Activated CD4-positive, alpha-beta T cell treated with anti-CD3 and anti-CD28 coated beads, Interleukin-2, amount 10 ng/mL, durations not matched to agents 24 days and 14 days (primary cell): ENCODE results near the gene NAA15. TPM values are rescaled to one million over a fixed set of nuclear protein-coding genes. Genes with fewer than 3 reads are reported as not detected.
"Not testable (repeated sequence)": the region's sequence is repeated elsewhere in the genome, so short reads cannot be mapped to it uniquely, and the experiment has no call there.

Experiments used
- DNase-seq: peaks from one replicate; pipeline ENCODE4 v3.0.0; 2022
- H3K27ac Mint-ChIP-seq: one replicate; pipeline ENCODE4 v1.8.0; 2022; ENCODE audit warnings: mild to moderate bottlenecking, mixed read lengths
- H3K27me3 Mint-ChIP-seq: one replicate; pipeline ENCODE4 v1.8.0; 2022; ENCODE audit warnings: mixed read lengths
- H3K36me3 Mint-ChIP-seq: one replicate; pipeline ENCODE4 v1.8.0; 2022; ENCODE audit warnings: low read depth, mild to moderate bottlenecking, mixed read lengths
- H3K4me1 Mint-ChIP-seq: one replicate; pipeline ENCODE4 v1.8.0; 2021; ENCODE audit warnings: mixed read lengths
- H3K4me3 Mint-ChIP-seq: one replicate; pipeline ENCODE4 v1.8.0; 2022; ENCODE audit warnings: mild to moderate bottlenecking, moderate library complexity, mixed read lengths
- H3K9me3 Mint-ChIP-seq: one replicate; pipeline ENCODE4 v1.8.0; 2021; ENCODE audit warnings: mixed read lengths
- intact Hi-C: fragments of 100-400 bp; cut with micrococcal nuclease; formaldehyde crosslinking; loops from one replicate; pipeline ENCODE4 v1.15.1; 2023
- total RNA-seq: library from RNA; stranded (reverse); gene quantifications from 2 replicates; pipeline ENCODE4 v1.2.3, GENCODE V29; 2022

The NAA15 gene
- total RNA-seq, 1 donor from 2014 or later = 115 TPM

DNA sequence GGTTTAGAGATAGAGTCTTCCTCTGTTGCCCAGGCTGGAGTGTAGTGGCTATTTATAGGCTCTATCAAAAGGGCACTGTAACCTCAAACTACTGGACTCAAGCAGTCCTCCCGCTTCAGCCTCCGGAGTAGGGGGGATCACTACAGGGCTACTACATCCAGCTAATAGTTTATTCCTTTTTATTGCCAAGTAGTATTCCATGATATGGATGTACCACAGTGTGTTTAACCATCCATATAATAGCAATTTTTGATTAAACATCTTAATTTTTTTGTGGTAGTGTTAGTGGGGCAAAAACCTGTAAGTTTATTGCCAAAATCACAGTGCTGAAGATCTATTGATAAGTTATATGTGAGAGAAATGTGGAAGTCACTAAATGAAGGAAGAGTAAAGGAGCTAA is 3.6 kb downstream of the NAA15 start:
- intact Hi-C loops = loop anchor here (5.0 to 10.0 kb wide), 2 partner anchors 350 to 1217 kb away; partner anchors contain the start of gene ELMOD2
- no peaks in the 10 kb centered on the region for H3K27me3 Mint-ChIP-seq
- DNase-seq = no peak
- H3K36me3 Mint-ChIP-seq = peaks cover 49% of the 10 kb centered on the region
- H3K9me3 Mint-ChIP-seq = peaks cover 5% of the 10 kb centered on the region
- H3K4me3 Mint-ChIP-seq = peak overlapping the region; percentile 28
- H3K27ac Mint-ChIP-seq = no peak overlapping the region
- peaks cover 43% of the 10 kb centered on the region for H3K4me1 Mint-ChIP-seq

DNA sequence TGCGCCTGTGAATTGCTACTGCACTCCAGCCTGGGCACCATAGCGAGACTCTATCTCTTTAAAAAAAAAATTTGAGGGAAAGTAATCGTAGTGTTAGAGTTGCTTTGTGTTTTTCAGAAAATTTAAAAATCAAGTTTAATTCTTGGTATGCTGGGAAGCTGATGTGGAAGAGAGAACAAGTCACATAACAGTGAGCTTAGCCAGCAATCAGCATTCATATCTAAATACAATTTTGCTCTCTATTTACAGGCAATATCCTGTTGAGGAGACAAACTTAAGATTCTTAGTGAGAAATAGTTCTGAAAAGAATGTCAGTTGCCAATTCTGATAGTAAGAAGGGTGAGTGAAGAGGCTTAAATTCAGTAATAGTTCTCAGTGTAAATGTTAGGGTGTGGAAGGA is 10.6 kb downstream of the NAA15 start:
- DNase-seq = no peak
- Mint-ChIP-seq H3K9me3 (no peaks in the 10 kb centered on the region), H3K27me3 (no peaks in the 10 kb centered on the region), H3K4me1 (peaks cover 51% of the 10 kb centered on the region), H3K4me3 (no peak overlapping the region), H3K36me3 (peaks cover 17% of the 10 kb centered on the region), H3K27ac (no peak overlapping the region)
- intact Hi-C loops = no loop called here

- peaks cover 20% of the 10 kb centered on the region for H3K36me3 Mint-ChIP-seq
- peak overlapping the region; percentile 37 for H3K27ac Mint-ChIP-seq
- H3K4me1 Mint-ChIP-seq = peaks cover 51% of the 10 kb centered on the region
- intact Hi-C loops = no loop called here
- H3K9me3 Mint-ChIP-seq = no peaks in the 10 kb centered on the region
- peak; percentile 53 for DNase-seq
- H3K4me3 Mint-ChIP-seq = no peak overlapping the region
- no peaks in the 10 kb centered on the region for H3K27me3 Mint-ChIP-seq
Observed at GRCh38 chr4:139312552-139313332, 11.4 kb downstream of the NAA15 start.

- Mint-ChIP-seq H3K4me1 (peaks cover 51% of the 10 kb centered on the region), H3K27ac (peak overlapping the region; percentile 10), H3K36me3 (peaks cover 19% of the 10 kb centered on the region)
- H3K9me3 Mint-ChIP-seq, intact Hi-C loops, H3K4me3 Mint-ChIP-seq, H3K27me3 Mint-ChIP-seq: not testable (repeated sequence)
- peak; percentile 50 for DNase-seq
Observed at GRCh38 chr4:139313414-139313813, 12.1 kb downstream of the NAA15 start.

- peaks cover 19% of the 10 kb centered on the region for H3K36me3 Mint-ChIP-seq
- H3K27ac Mint-ChIP-seq = no peak overlapping the region
- H3K27me3 Mint-ChIP-seq = no peaks in the 10 kb centered on the region
- DNase-seq = peak; percentile 60
- intact Hi-C loops = no loop called here
- H3K9me3 Mint-ChIP-seq = no peaks in the 10 kb centered on the region
- peaks cover 50% of the 10 kb centered on the region for H3K4me1 Mint-ChIP-seq
- peak overlapping the region; percentile 28 for H3K4me3 Mint-ChIP-seq
Observed at GRCh38 chr4:139314047-139314800, 12.9 kb downstream of the NAA15 start.

- Mint-ChIP-seq H3K4me1 (peaks cover 55% of the 10 kb centered on the region), H3K36me3 (peaks cover 23% of the 10 kb centered on the region), H3K4me3 (peak overlapping the region; percentile 19), H3K9me3 (no peaks in the 10 kb centered on the region), H3K27me3 (no peaks in the 10 kb centered on the region), H3K27ac (no peak overlapping the region)
- peak; percentile 55 for DNase-seq
- intact Hi-C loops = no loop called here
Observed at GRCh38 chr4:139315221-139315675, 13.9 kb downstream of the NAA15 start.

DNA sequence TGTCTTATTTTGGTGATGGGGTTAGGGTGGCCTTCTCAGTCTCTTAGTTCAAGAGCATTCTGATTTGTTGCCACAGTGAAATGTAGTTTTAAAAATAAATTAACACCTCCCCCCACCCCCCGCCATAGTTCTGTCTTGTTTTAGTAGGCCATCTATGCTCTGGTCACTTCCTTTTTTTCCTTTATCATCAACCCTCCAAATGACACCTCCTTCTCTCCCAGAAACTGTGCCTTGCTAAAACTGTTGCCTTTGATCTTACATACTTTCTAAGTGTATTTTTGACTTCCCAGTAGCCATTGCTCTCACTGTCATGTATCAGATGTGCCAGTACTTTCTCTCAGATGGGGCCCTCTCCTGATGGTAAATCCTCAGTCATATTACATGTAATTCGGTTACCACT is 15.4 kb downstream of the NAA15 start:
- Mint-ChIP-seq H3K4me3 (peak overlapping the region; percentile 35), H3K9me3 (no peaks in the 10 kb centered on the region), H3K36me3 (peaks cover 28% of the 10 kb centered on the region), H3K4me1 (peaks cover 54% of the 10 kb centered on the region), H3K27ac (no peak overlapping the region), H3K27me3 (no peaks in the 10 kb centered on the region)
- intact Hi-C loops = no loop called here
- peak; percentile 39 for DNase-seq

DNA sequence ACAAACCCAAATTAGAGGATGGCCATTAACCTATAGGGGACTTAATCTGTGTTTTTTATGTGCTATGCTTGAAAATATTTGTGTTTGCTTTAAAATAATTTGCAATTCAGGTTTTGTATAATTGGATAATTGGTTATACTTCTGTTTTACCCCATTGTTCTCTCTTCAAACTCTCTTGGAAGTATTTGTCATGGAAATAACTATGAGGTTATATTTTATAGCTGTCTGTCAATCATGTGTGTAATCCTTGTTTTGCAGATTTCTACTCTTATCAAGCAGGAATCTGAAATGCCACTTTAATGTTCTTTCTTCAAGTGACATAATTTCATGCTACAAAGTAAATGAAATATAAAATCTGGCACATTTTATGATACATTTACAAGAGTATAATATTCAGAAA is 16.3 kb downstream of the NAA15 start:
- intact Hi-C loops = no loop called here
- no peak overlapping the region for H3K4me3 Mint-ChIP-seq
- no peaks in the 10 kb centered on the region for H3K9me3 Mint-ChIP-seq
- no peak for DNase-seq
- peaks cover 50% of the 10 kb centered on the region for H3K4me1 Mint-ChIP-seq
- peaks cover 30% of the 10 kb centered on the region for H3K36me3 Mint-ChIP-seq
- H3K27ac Mint-ChIP-seq = no peak overlapping the region
- no peaks in the 10 kb centered on the region for H3K27me3 Mint-ChIP-seq

DNA sequence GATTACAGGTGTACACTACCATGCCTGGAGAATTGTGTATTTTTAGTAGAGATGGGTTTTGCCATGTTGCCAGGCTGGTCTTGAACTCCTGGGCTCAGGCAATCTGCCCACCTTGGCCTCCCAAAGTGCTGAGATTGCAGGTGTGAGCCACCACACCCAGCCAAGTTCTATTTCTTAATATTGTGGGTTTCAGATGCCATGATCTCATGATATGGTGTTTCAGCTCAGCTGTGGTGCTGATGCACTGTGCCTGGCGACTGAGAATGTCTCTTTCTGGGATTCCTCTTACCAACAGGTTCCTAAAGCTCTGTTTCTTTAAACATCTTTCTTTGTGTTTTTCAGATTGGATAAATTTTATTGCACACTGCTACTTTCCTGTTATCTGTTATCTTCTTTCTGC is 18.3 kb downstream of the NAA15 start:
- no peaks in the 10 kb centered on the region for H3K27me3 Mint-ChIP-seq
- no peak overlapping the region for H3K4me3 Mint-ChIP-seq
- H3K9me3 Mint-ChIP-seq = no peaks in the 10 kb centered on the region
- intact Hi-C loops = no loop called here
- DNase-seq = peak; percentile 47
- peaks cover 44% of the 10 kb centered on the region for H3K4me1 Mint-ChIP-seq
- peaks cover 32% of the 10 kb centered on the region for H3K36me3 Mint-ChIP-seq
- no peak overlapping the region for H3K27ac Mint-ChIP-seq

- intact Hi-C loops, H3K27me3 Mint-ChIP-seq, H3K27ac Mint-ChIP-seq, H3K4me3 Mint-ChIP-seq, H3K9me3 Mint-ChIP-seq: not testable (repeated sequence)
- Mint-ChIP-seq H3K36me3 (peaks cover 33% of the 10 kb centered on the region), H3K4me1 (peaks cover 28% of the 10 kb centered on the region)
- DNase-seq = peak; percentile 41
Observed at GRCh38 chr4:139322070-139322469, 20.8 kb downstream of the NAA15 start.

- H3K36me3 Mint-ChIP-seq = peaks cover 33% of the 10 kb centered on the region
- H3K27me3 Mint-ChIP-seq = not testable (repeated sequence)
Observed at GRCh38 chr4:139322541-139322940, 21.2 kb downstream of the NAA15 start.

GRCh38 chr4:139324620-139325019 is 23.3 kb downstream of the NAA15 start:
- peaks cover 48% of the 10 kb centered on the region for H3K36me3 Mint-ChIP-seq
- no peak overlapping the region for H3K27ac Mint-ChIP-seq
- no peak overlapping the region for H3K4me3 Mint-ChIP-seq
- intact Hi-C loops = no loop called here
- no peaks in the 10 kb centered on the region for H3K27me3 Mint-ChIP-seq
- H3K9me3 Mint-ChIP-seq = peaks cover 2% of the 10 kb centered on the region
- DNase-seq = peak; percentile 42
- peaks cover 31% of the 10 kb centered on the region for H3K4me1 Mint-ChIP-seq

More at GRCh38 chr4:139322541-139322940, 21.2 kb downstream of the NAA15 start:
- H3K27ac Mint-ChIP-seq, H3K9me3 Mint-ChIP-seq, H3K4me3 Mint-ChIP-seq, intact Hi-C loops: not testable (repeated sequence)
- H3K4me1 Mint-ChIP-seq = peaks cover 29% of the 10 kb centered on the region
- DNase-seq = peak; percentile 21

- peaks cover 5% of the 10 kb centered on the region for H3K9me3 Mint-ChIP-seq
- peaks cover 44% of the 10 kb centered on the region for H3K36me3 Mint-ChIP-seq
- H3K4me3 Mint-ChIP-seq = no peak overlapping the region
- peaks cover 25% of the 10 kb centered on the region for H3K4me1 Mint-ChIP-seq
- intact Hi-C loops = no loop called here
- H3K27ac Mint-ChIP-seq = peak overlapping the region; percentile 32
- no peaks in the 10 kb centered on the region for H3K27me3 Mint-ChIP-seq
- peak; percentile 52 for DNase-seq
Observed at GRCh38 chr4:139329665-139330200, 28.4 kb downstream of the NAA15 start.

GRCh38 chr4:139330283-139330682 is 29.0 kb downstream of the NAA15 start:
- peaks cover 26% of the 10 kb centered on the region for H3K4me1 Mint-ChIP-seq
- intact Hi-C loops = no loop called here
- peak overlapping the region; percentile 32 for H3K27ac Mint-ChIP-seq
- DNase-seq = peak; percentile 45
- H3K4me3 Mint-ChIP-seq = no peak overlapping the region
- H3K27me3 Mint-ChIP-seq = no peaks in the 10 kb centered on the region
- H3K9me3 Mint-ChIP-seq = peaks cover 5% of the 10 kb centered on the region
- H3K36me3 Mint-ChIP-seq = peaks cover 46% of the 10 kb centered on the region
